Adrenal gland (tissue), 5 donors: ENCODE results near the gene TMEM253.

Experiments used
- CTCF ChIP-seq, 6 experiments: fragments of 450-650 bp in 4 of 6; fragments of 200-600 bp in 2 of 6; sonication (generic) in 1 of 6; IDR thresholded peaks; 1 replicate in 5 of 6; 2 replicates in 1 of 6; pipeline versions ENCODE4 v1.5.1 to v1.8.0; 2016 to 2021; ENCODE audit warnings: antibody characterized with exemption in 6 of 6, mild to moderate bottlenecking in 2 of 6, moderate library complexity in 1 of 6
- POLR2A ChIP-seq, 2 donors: fragments of 450-650 bp; IDR thresholded peaks; one replicate each; pipeline ENCODE4 v1.6.1; 2017; ENCODE audit warnings: antibody characterized with exemption in 2 of 2, mild to moderate bottlenecking in 2 of 2, moderate library complexity in 1 of 2
- donor health status: DM: no; HTN: no; CAD: no.

GRCh38 chr14:21059842-21060613 is 40.8 kb upstream of the TMEM253 start:
- TF ChIP-seq CTCF (IDR thresholded peaks at IDR 0.05) (no peak), POLR2A (IDR thresholded peaks at IDR 0.05) (no peak)
